Measurements from ENCODE around the gene PRRC1. TPM values are rescaled to one million over a fixed set of nuclear protein-coding genes. Genes with fewer than 3 reads are reported as not detected.

PRRC1 gene
- total and polyA plus RNA-seq, 2 experiments from 2014 or later = 64.7 to 70.7 TPM

DNA sequence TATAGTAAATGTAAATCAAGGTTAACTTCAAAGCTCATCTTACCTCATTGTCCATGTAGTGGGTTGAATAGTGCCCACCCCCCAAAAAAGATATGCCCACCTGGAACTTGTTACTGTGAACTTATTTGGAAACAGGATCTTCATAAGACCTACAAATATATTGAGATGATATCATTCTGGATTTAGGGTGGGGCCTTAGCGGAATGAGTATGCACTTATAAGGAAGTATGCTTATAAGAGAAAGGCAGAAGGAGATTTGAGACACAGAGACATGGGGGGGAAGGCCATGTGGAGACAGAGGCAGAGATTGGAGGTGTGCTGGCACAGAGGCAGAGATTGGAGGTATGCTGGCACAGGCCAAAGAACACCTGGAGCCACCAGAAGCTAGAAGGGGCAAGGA, 2.6 kb upstream of the PRRC1 start:
- Histone ChIP-seq H3K9me2 (ENCODE audit: insufficient read depth) (no peaks in the 10 kb centered on the region), H3K27ac (ENCODE audit: low read depth) (no peak overlapping the region), H4K20me1 (replicated peaks; ENCODE audit: insufficient read depth) (peaks cover 9% of the 10 kb centered on the region; the same call in 1 of the 2 replicates), H3K79me2 (replicated peaks; ENCODE audit: insufficient read depth) (peaks cover 21% of the 10 kb centered on the region), H3K27me3 (ENCODE audit: insufficient read depth) (no peaks in the 10 kb centered on the region), H3K4me1 (ENCODE audit: insufficient read depth) (peaks cover 6% of the 10 kb centered on the region; the same call in 1 of the 2 replicates), H3K4me3 (no peak overlapping the region), H3F3A (replicated peaks; ENCODE audit: low read depth) (no peaks in the 10 kb centered on the region), H2AFZ (no peak overlapping the region), H3K36me3 (ENCODE audit: insufficient read depth) (peaks cover under 1% of the 10 kb centered on the region; the same call in 1 of the 2 replicates), H3K4me2 (no peak overlapping the region)
- no peaks in the 10 kb centered on the region; the same call in 2 of the 3 replicates for H3K9me3 Mint-ChIP-seq
- H3K36me3 Mint-ChIP-seq (ENCODE audit: low read depth) = peaks cover 10% of the 10 kb centered on the region
- no peak overlapping the region for H3K27ac Mint-ChIP-seq
- no peak for TF ChIP-seq REST (IDR thresholded peaks at IDR 0.05; ENCODE audit: unreplicated experiment)
- TF ChIP-seq, protein P1, sequence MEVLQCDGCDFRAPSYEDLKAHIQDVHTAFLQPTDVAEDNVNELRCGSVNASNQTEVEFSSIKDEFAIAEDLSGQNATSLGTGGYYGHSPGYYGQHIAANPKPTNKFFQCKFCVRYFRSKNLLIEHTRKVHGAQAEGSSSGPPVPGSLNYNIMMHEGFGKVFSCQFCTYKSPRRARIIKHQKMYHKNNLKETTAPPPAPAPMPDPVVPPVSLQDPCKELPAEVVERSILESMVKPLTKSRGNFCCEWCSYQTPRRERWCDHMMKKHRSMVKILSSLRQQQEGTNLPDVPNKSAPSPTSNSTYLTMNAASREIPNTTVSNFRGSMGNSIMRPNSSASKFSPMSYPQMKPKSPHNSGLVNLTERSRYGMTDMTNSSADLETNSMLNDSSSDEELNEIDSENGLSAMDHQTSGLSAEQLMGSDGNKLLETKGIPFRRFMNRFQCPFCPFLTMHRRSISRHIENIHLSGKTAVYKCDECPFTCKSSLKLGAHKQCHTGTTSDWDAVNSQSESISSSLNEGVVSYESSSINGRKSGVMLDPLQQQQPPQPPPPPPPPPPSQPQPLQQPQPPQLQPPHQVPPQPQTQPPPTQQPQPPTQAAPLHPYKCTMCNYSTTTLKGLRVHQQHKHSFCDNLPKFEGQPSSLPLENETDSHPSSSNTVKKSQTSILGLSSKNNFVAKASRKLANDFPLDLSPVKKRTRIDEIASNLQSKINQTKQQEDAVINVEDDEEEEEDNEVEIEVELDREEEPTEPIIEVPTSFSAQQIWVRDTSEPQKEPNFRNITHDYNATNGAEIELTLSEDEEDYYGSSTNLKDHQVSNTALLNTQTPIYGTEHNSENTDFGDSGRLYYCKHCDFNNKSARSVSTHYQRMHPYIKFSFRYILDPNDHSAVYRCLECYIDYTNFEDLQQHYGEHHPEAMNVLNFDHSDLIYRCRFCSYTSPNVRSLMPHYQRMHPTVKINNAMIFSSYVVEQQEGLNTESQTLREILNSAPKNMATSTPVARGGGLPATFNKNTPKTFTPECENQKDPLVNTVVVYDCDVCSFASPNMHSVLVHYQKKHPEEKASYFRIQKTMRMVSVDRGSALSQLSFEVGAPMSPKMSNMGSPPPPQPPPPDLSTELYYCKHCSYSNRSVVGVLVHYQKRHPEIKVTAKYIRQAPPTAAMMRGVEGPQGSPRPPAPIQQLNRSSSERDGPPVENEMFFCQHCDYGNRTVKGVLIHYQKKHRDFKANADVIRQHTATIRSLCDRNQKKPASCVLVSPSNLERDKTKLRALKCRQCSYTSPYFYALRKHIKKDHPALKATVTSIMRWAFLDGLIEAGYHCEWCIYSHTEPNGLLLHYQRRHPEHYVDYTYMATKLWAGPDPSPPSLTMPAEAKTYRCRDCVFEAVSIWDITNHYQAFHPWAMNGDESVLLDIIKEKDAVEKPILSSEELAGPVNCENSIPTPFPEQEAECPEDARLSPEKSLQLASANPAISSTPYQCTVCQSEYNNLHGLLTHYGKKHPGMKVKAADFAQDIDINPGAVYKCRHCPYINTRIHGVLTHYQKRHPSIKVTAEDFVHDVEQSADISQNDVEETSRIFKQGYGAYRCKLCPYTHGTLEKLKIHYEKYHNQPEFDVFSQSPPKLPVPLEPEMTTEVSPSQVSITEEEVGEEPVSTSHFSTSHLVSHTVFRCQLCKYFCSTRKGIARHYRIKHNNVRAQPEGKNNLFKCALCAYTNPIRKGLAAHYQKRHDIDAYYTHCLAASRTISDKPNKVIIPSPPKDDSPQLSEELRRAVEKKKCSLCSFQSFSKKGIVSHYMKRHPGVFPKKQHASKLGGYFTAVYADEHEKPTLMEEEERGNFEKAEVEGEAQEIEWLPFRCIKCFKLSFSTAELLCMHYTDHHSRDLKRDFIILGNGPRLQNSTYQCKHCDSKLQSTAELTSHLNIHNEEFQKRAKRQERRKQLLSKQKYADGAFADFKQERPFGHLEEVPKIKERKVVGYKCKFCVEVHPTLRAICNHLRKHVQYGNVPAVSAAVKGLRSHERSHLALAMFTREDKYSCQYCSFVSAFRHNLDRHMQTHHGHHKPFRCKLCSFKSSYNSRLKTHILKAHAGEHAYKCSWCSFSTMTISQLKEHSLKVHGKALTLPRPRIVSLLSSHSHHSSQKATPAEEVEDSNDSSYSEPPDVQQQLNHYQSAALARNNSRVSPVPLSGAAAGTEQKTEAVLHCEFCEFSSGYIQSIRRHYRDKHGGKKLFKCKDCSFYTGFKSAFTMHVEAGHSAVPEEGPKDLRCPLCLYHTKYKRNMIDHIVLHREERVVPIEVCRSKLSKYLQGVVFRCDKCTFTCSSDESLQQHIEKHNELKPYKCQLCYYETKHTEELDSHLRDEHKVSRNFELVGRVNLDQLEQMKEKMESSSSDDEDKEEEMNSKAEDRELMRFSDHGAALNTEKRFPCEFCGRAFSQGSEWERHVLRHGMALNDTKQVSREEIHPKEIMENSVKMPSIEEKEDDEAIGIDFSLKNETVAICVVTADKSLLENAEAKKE (CRISPR knock-in tag; IDR thresholded peaks at IDR 0.05) = no peak
- no peak for TF ChIP-seq POLR2AphosphoS5 (IDR thresholded peaks at IDR 0.05; ENCODE audit: low read depth)
- no peak for TF ChIP-seq EZH2phosphoT487 (IDR thresholded peaks at IDR 0.05; ENCODE audit: unreplicated experiment)
- no peak for TF ChIP-seq JUNB (IDR thresholded peaks at IDR 0.05; ENCODE audit: unreplicated experiment)
- no peak for TF ChIP-seq NANOG (IDR thresholded peaks at IDR 0.05; ENCODE audit: borderline replicate concordance)
- no peak for TF ChIP-seq EZH2 (IDR thresholded peaks at IDR 0.05; ENCODE audit: low read depth, unreplicated experiment)
- no peak for TF ChIP-seq ZNF114 (CRISPR knock-in tag; IDR thresholded peaks at IDR 0.05)
- TF ChIP-seq ETS1 (IDR thresholded peaks at IDR 0.05) = no peak
- no peak for TF ChIP-seq STAT1 (IDR thresholded peaks at IDR 0.05; ENCODE audit: unreplicated experiment)
- TF ChIP-seq ZNF331 (CRISPR knock-in tag; IDR thresholded peaks at IDR 0.05; ENCODE audit: low read depth) = no peak
- TF ChIP-seq CREB1 (CRISPR knock-in tag; IDR thresholded peaks at IDR 0.05; ENCODE audit: low read depth) = no peak
- TF ChIP-seq, protein P2, sequence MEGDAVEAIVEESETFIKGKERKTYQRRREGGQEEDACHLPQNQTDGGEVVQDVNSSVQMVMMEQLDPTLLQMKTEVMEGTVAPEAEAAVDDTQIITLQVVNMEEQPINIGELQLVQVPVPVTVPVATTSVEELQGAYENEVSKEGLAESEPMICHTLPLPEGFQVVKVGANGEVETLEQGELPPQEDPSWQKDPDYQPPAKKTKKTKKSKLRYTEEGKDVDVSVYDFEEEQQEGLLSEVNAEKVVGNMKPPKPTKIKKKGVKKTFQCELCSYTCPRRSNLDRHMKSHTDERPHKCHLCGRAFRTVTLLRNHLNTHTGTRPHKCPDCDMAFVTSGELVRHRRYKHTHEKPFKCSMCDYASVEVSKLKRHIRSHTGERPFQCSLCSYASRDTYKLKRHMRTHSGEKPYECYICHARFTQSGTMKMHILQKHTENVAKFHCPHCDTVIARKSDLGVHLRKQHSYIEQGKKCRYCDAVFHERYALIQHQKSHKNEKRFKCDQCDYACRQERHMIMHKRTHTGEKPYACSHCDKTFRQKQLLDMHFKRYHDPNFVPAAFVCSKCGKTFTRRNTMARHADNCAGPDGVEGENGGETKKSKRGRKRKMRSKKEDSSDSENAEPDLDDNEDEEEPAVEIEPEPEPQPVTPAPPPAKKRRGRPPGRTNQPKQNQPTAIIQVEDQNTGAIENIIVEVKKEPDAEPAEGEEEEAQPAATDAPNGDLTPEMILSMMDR (conservative IDR thresholded peaks at IDR 0.05; ENCODE audit: low read depth in 2 of 2) = no peak
- H3K4me3 Mint-ChIP-seq = no peak overlapping the region
- H3K27me3 Mint-ChIP-seq (ENCODE audit: insufficient read depth, low read depth, poor library complexity) = peaks cover 7% of the 10 kb centered on the region
- peaks cover 14% of the 10 kb centered on the region for H3K4me1 Mint-ChIP-seq
- DNase-seq (ENCODE audit: low spot score) (no peak), ATAC-seq (no peak)
